ENCODE measurements around the gene KIAA1671. TPM values are rescaled to one million over a fixed set of nuclear protein-coding genes. Genes with fewer than 3 reads are reported as not detected.

KIAA1671 gene
- total RNA-seq, 2 donors from 2014 or later, result 16.8 to 21.7 TPM

- no peaks in the 10 kb centered on the region for H3K27me3 ChIP-seq
- no peaks in the 10 kb centered on the region for H3K4me1 ChIP-seq
- peaks cover 0 to 8% of the 10 kb centered on the region in 2 donors for H3K9me3 ChIP-seq
- H3K4me3 ChIP-seq, result no peak overlapping the region
- no peak for TF ChIP-seq CTCF (IDR thresholded peaks at IDR 0.05)
- H3K27ac ChIP-seq, result no peak overlapping the region
- H3K36me3 ChIP-seq, result peaks cover 11% of the 10 kb centered on the region
- no peak for DNase-seq (ENCODE audit: low spot score)
These were observed 25.5 kb upstream of the KIAA1671 start for GRCh38 chr22:24926849-24927579.

- no peak for DNase-seq (ENCODE audit: low spot score)
- H3K27me3 ChIP-seq, result no peaks in the 10 kb centered on the region
- H3K4me1 ChIP-seq, result no peaks in the 10 kb centered on the region
- H3K9me3 ChIP-seq, result peaks cover 0 to 8% of the 10 kb centered on the region in 2 donors
- no peak overlapping the region for H3K27ac ChIP-seq
- TF ChIP-seq CTCF (IDR thresholded peaks at IDR 0.05), result no peak
- no peak overlapping the region for H3K4me3 ChIP-seq
- peaks cover 11% of the 10 kb centered on the region for H3K36me3 ChIP-seq
These were observed 24.2 kb upstream of the KIAA1671 start for GRCh38 chr22:24928322-24928721.

GRCh38 chr22:24930678-24931077, 21.8 kb upstream of the KIAA1671 start:
- TF ChIP-seq CTCF (IDR thresholded peaks at IDR 0.05), result no peak
- DNase-seq (ENCODE audit: low spot score), result no peak
- Histone ChIP-seq H3K9me3 (peaks cover 0 to 8% of the 10 kb centered on the region in 2 donors), H3K36me3 (no peaks in the 10 kb centered on the region), H3K4me3 (no peak overlapping the region), H3K4me1 (no peaks in the 10 kb centered on the region), H3K27ac (no peak overlapping the region), H3K27me3 (no peaks in the 10 kb centered on the region)

GRCh38 chr22:24935771-24936483, 16.6 kb upstream of the KIAA1671 start:
- Histone ChIP-seq H3K27me3 (no peaks in the 10 kb centered on the region), H3K4me1 (no peaks in the 10 kb centered on the region), H3K9me3 (no peaks in the 10 kb centered on the region), H3K27ac (no peak overlapping the region), H3K4me3 (no peak overlapping the region), H3K36me3 (no peaks in the 10 kb centered on the region)
- no peak for TF ChIP-seq CTCF (IDR thresholded peaks at IDR 0.05)
- DNase-seq (ENCODE audit: low spot score), result no peak

- H3K27me3 ChIP-seq, result no peaks in the 10 kb centered on the region
- TF ChIP-seq CTCF (IDR thresholded peaks at IDR 0.05), result no peak
- no peaks in the 10 kb centered on the region for H3K4me1 ChIP-seq
- H3K4me3 ChIP-seq, result no peak overlapping the region
- no peak for DNase-seq (ENCODE audit: low spot score)
- H3K9me3 ChIP-seq, result no peaks in the 10 kb centered on the region
- no peak overlapping the region for H3K27ac ChIP-seq
- no peaks in the 10 kb centered on the region for H3K36me3 ChIP-seq
These were observed 15.4 kb upstream of the KIAA1671 start for GRCh38 chr22:24937114-24937513.
